GM19395 (cell line): ENCODE results near the gene KLF4.

Experiments
- ATAC-seq: cut with Tn5 transposase; IDR thresholded peaks from one replicate; pipeline ENCODE4 v1.9.1; 2021; ENCODE audit warnings: mild to moderate bottlenecking, moderate library complexity; ENCODE audit not compliant: unreplicated experiment

Gene KLF4

GRCh38 chr9:107460153-107461023 lies 29.2 kb downstream of the KLF4 start:
- ATAC-seq = no peak

GRCh38 chr9:107455425-107456135 lies 34.0 kb downstream of the KLF4 start:
- no peak for ATAC-seq

DNA sequence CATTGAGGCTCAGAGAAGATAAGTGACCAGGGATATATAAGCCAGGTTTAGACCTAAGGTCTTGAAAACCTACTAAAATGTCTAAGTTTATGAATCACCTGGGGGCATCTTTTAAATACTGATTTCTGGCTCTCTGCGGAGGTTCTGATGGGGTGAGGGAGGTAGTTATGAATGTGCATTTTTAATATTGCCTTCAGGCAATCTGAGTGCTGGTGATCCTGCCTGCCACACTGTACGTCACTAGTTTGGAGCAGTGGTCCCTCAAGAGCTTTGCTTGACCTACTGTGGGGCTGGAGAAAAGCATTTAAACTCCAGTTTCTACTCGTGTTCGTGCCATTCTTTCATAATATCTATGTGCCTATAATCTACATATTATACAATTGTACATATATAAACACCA lies 36.1 kb downstream of the KLF4 start:
- ATAC-seq = no peak

DNA sequence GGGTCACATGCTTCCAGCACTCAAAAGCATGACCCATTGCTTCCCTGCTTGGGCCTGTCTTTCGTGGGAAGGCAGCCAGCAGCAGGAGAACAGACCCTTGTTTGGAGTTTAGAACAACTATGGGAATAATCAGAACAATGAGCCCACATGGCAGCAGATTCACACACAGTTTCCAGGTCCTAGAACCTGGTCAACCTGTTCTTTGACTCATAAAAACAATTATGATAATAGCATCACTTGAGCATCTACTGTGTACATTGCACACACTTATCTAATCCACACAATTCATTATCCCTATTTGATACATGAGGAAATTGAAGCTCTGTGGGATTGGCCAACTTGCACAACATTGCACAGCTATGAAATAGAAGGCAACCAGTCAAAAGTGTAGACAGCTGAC lies 41.7 kb downstream of the KLF4 start:
- no peak for ATAC-seq

GRCh38 chr9:107447081-107447480 lies 42.5 kb downstream of the KLF4 start:
- ATAC-seq = no peak

DNA sequence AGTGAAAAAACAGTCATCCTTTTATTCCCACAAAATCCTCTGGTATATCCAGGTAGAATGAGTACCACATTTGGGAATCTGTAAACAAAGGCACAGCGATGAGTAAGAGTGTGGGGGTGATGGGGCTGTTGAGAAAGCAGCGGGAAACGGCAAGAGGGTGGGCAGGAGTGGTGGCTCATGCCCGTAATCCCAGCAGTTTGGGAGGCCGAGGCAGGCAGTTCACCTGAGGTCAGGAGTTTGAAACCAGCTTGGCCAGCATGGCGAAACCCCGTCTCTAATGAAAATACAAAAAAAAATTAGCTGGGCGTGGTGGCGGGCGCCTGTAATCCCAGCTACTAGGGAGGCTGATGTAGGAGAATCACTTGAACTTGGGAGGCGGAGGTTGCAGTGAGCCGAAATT lies 43.1 kb downstream of the KLF4 start:
- no peak for ATAC-seq

DNA sequence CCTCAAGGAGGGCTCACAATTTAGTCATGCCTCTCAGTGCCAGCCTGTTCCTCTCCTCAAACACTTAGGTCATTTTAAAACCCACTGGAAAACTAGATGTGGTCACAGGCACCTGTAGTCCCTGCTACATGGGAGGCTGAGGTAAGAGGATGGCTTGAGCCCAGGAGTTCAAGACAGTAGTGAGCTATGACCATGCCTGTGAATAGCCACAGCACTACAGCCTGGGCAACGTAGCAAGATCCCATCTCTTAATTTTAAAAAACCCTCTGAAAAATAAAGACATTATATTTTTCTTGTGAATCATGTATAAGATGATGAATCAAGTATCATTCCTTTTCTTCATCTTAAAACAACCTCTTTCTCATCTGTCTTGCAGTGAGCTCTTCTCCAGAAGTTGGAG lies 45.8 kb downstream of the KLF4 start:
- no peak for ATAC-seq

DNA sequence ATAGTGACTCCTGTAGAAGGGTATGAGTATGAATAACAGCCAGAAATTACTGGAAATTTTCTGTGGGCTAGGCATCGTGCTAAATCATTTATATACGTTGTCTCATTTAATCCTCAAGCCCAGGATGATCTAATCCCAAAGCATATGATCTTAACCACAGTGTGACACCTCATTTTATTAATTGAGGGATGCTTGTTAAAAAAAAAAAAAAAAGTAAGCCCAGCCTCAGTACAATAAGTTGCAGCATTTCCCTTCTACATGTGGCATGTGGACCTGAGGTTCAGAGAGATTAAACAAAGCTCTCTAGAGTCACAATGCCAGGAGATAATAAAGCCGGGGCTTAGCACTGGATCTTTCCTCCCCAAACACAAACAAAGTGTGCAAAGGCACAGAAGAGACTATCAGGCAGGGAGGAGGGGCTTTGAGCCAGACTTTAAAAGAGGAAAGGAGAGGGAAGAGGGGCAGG lies 49.5 kb downstream of the KLF4 start:
- no peak for ATAC-seq

- no peak for ATAC-seq
These were observed 51.1 kb downstream of the KLF4 start for GRCh38 chr9:107438211-107439031.

GRCh38 chr9:107437716-107438115 lies 51.9 kb downstream of the KLF4 start:
- no peak for ATAC-seq

GRCh38 chr9:107435415-107435814 lies 54.2 kb downstream of the KLF4 start:
- ATAC-seq = no peak
